PC-9 (cell line): Measurements from ENCODE around the gene PKHD1.

ENCODE experiments used
- EZH2 ChIP-seq: fragments of 200-600 bp; sonication (generic); IDR thresholded peaks from 2 replicates; pipeline ENCODE4 v1.8.0; 2017; ENCODE audit warnings: antibody characterized with exemption, low read depth
- TF ChIP-seq, protein P1 (sequence below): fragments of 200-600 bp; sonication (generic); conservative IDR thresholded peaks from 2 replicates; pipeline ENCODE4 v1.6.1; 2017; ENCODE audit warnings: mixed run types, antibody characterized with exemption, mild to moderate bottlenecking, moderate library complexity

DNA sequence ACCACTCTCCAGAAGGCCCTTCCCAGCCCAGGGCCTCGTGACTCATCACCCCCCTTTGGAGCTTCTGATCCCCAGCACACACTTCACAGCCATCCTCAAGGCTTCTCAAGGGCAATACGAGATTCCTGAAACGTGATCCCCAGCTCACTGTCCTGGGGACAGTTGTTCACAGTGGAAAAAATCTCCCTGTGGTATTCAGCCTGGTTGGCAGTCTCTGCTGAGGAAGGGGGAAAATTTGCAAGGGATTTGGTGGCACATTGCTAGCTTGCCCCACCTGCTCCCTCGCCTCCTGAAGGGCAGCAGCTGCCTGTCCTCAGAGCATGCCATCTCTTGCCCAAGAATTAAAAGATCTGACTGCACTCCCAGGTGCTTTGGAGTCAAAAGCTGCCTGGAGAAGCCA, 20.7 kb upstream of the PKHD1 start:
- TF ChIP-seq, protein P1, sequence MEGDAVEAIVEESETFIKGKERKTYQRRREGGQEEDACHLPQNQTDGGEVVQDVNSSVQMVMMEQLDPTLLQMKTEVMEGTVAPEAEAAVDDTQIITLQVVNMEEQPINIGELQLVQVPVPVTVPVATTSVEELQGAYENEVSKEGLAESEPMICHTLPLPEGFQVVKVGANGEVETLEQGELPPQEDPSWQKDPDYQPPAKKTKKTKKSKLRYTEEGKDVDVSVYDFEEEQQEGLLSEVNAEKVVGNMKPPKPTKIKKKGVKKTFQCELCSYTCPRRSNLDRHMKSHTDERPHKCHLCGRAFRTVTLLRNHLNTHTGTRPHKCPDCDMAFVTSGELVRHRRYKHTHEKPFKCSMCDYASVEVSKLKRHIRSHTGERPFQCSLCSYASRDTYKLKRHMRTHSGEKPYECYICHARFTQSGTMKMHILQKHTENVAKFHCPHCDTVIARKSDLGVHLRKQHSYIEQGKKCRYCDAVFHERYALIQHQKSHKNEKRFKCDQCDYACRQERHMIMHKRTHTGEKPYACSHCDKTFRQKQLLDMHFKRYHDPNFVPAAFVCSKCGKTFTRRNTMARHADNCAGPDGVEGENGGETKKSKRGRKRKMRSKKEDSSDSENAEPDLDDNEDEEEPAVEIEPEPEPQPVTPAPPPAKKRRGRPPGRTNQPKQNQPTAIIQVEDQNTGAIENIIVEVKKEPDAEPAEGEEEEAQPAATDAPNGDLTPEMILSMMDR, result no peak
- TF ChIP-seq EZH2, result no peak
